IPS-15b (cell line): ENCODE measurements around the gene CORO2B.

Experiments used
- H3K27me3 ChIP-seq: one replicate; pipeline ENCODE4 v1.6.1; 2013; ENCODE audit warnings: low read length; ENCODE audit not compliant: control insufficient read depth, insufficient read depth
- H3K36me3 ChIP-seq: one replicate; pipeline ENCODE4 v1.6.1; 2013; ENCODE audit warnings: low read length; ENCODE audit not compliant: control insufficient read depth, insufficient read depth
- H3K4me1 ChIP-seq: one replicate; pipeline ENCODE4 v1.6.1; 2013; ENCODE audit warnings: mild to moderate bottlenecking, low read length; ENCODE audit not compliant: control insufficient read depth, insufficient read depth
- H3K4me3 ChIP-seq: one replicate; pipeline ENCODE4 v1.5.1; 2013; ENCODE audit warnings: low read depth, low read length
- H3K9ac ChIP-seq: one replicate; pipeline ENCODE4 v1.6.1; 2013; ENCODE audit warnings: low read depth, mild to moderate bottlenecking, low read length
- H3K9me3 ChIP-seq: one replicate; pipeline ENCODE4 v1.6.1; 2013; ENCODE audit warnings: mild to moderate bottlenecking, low read length; ENCODE audit not compliant: control insufficient read depth, insufficient read depth

CORO2B gene, protein sequence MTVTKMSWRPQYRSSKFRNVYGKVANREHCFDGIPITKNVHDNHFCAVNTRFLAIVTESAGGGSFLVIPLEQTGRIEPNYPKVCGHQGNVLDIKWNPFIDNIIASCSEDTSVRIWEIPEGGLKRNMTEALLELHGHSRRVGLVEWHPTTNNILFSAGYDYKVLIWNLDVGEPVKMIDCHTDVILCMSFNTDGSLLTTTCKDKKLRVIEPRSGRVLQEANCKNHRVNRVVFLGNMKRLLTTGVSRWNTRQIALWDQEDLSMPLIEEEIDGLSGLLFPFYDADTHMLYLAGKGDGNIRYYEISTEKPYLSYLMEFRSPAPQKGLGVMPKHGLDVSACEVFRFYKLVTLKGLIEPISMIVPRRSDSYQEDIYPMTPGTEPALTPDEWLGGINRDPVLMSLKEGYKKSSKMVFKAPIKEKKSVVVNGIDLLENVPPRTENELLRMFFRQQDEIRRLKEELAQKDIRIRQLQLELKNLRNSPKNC

DNA sequence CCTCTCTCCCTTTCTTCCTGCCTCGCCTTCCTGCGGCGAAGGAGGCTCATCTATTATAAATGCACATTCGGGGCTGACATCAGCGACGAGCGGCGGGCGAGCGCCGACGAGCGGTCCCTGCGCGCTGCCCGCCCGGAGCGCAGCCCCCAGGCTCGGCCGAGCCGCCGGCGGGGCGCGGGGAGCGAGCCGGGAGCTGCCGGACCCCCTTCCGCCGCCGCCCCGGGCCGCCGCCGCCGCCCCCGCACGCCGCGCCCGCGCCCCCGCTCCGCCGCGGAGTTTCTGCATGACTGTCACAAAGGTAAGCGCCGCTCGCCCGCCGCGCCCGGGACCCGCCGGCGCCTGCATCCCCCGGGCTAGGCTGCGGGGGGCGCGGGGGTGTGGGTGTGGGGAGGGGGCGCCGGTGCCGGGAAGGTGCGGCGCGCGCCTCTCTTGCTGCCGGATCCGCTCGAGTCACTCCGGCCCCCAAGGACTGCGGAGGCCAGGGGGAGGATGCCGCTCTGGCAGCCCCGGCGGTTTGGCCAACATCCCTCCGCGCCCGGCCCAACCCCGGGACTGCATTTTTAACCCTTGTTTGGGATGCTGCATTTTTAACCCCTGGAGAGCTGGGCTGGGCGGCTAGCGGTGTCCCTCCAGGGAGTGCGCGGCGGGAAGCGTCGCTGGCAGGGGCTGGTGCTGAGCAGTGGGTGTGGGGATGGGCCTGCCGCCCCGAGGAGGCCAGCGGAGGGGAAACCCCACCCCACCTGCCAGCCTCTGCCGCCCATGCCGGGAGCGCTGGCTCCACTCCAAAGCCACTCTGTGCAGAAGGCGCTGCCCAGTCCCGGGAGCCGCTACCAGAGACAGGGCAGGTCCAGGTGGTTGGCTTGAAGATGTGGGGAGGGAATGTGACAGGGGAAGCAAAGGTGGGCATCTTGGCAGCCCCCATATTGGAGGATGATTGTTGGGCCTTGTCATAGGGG, at the start of gene CORO2B:
CORO2B (plus strand) TSS at position 14 of the 956 bp plus-strand sequence; CDS start at position 284, 270 bp downstream.
- H3K9ac ChIP-seq, result peak within 1 kb of the TSS; percentile 32

GRCh38 chr15:68531387-68532179, 47.2 kb upstream of the CORO2B start:
- Histone ChIP-seq H3K9ac (no peak overlapping the region), H3K4me1 (no peaks in the 10 kb centered on the region), H3K36me3 (no peaks in the 10 kb centered on the region), H3K4me3 (no peak overlapping the region), H3K27me3 (no peaks in the 10 kb centered on the region), H3K9me3 (no peaks in the 10 kb centered on the region)

More for the DNA sequence above, at the start of gene CORO2B:
- Histone ChIP-seq H3K4me1 (peaks cover 7% of the 10 kb centered on the region), H3K4me3 (peak within 1 kb of the TSS; percentile 82), H3K9me3 (no peaks in the 10 kb centered on the region), H3K27me3 (peaks cover 49% of the 10 kb centered on the region), H3K36me3 (no peaks in the 10 kb centered on the region)

- H3K9me3 ChIP-seq, result peaks cover 5% of the 10 kb centered on the region
Measured at GRCh38 chr15:68536331-68537095, 42.3 kb upstream of the CORO2B start.

DNA sequence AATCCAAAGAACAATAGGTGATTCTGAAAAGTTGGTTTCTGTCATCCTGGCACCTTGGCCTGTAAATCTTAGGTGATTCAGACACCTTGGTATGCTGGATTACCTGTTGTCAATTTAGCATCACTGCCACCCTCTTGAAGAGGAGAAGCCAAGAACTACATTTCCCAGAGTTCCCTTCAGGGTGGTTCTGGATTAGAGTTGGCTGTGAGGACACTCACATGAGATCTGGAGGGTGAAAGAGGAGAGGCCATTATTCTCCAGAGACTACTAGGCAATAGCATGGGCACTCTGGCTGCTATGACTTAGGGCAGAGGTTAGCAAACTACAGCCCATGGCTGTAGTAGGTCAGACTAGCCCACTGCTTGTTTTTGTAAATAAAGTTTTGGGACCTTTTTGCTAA, 41.7 kb upstream of the CORO2B start:
- Histone ChIP-seq H3K9ac (no peak overlapping the region), H3K9me3 (peaks cover 5% of the 10 kb centered on the region), H3K36me3 (no peaks in the 10 kb centered on the region), H3K4me1 (no peaks in the 10 kb centered on the region), H3K4me3 (no peak overlapping the region), H3K27me3 (no peaks in the 10 kb centered on the region)

More at GRCh38 chr15:68536331-68537095, 42.3 kb upstream of the CORO2B start:
- Histone ChIP-seq H3K36me3 (no peaks in the 10 kb centered on the region), H3K9ac (no peak overlapping the region), H3K4me1 (no peaks in the 10 kb centered on the region), H3K27me3 (no peaks in the 10 kb centered on the region), H3K4me3 (no peak overlapping the region)

DNA sequence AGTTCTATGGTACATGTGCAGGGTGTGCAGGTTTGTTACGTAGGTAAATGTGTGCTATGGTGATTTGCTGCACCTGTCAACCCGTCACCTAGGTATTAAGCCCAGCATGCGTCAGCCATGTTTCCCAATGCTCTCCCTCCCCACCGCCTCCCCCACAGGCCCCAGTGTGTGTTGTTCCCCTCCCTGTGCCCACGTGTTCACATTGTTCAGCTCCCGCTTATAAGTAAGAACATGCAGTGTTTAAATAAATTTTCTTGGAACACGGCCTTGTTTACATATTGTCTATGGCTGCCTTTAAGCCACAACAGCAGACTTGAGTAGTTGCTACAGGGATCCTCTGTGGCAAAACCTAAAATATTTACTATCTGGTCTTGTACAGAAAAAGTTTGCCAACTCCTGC, 41.3 kb upstream of the CORO2B start:
- Histone ChIP-seq H3K9me3 (peaks cover 5% of the 10 kb centered on the region), H3K4me3 (no peak overlapping the region), H3K4me1 (no peaks in the 10 kb centered on the region), H3K27me3 (no peaks in the 10 kb centered on the region), H3K36me3 (no peaks in the 10 kb centered on the region), H3K9ac (no peak overlapping the region)

DNA sequence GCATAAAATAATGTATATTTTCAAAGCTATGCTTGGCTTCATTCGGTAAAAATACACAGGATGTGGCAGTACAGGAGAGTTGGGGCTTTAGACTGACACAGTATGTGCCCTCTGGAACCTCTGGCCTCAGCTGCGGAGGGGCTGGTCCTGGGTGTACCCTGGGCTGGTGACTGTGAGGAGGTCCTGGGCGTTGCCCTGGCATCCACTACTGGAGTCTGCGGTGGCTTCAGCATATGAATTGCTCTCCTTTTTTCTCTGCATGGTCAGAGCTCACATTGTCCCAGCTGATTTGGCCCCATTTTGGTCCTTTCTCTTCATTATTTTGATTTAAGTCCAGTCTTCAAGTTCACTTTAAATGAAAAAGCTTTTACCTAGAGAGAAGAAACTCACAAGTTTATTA, 40.5 kb upstream of the CORO2B start:
- no peaks in the 10 kb centered on the region for H3K27me3 ChIP-seq
- no peak overlapping the region for H3K9ac ChIP-seq
- peaks cover 5% of the 10 kb centered on the region for H3K9me3 ChIP-seq
- no peak overlapping the region for H3K4me3 ChIP-seq
- H3K36me3 ChIP-seq, result no peaks in the 10 kb centered on the region
- H3K4me1 ChIP-seq, result no peaks in the 10 kb centered on the region

DNA sequence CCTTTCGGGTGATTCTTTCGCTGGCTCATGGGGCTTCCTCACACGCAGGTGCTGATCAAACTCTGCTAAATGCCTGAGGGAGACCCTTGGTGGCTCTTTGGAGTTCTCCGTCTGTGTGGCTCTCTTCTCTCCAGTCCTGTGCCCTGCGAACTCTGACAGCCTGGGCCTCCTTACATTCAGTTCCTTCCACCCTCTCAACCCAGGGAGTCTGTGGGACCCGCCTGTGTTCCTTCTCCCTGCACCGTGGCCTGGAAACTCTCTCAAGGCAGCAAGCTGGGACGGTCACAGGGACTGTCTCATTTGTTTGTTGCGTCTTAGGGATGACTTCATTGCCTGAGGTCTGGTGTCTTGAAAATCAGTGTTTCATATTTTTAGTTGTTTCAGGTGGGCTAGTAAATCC, 37.0 kb upstream of the CORO2B start:
- Histone ChIP-seq H3K4me1 (no peaks in the 10 kb centered on the region), H3K9ac (no peak overlapping the region), H3K27me3 (no peaks in the 10 kb centered on the region), H3K36me3 (no peaks in the 10 kb centered on the region), H3K9me3 (peaks cover 5% of the 10 kb centered on the region), H3K4me3 (no peak overlapping the region)

DNA sequence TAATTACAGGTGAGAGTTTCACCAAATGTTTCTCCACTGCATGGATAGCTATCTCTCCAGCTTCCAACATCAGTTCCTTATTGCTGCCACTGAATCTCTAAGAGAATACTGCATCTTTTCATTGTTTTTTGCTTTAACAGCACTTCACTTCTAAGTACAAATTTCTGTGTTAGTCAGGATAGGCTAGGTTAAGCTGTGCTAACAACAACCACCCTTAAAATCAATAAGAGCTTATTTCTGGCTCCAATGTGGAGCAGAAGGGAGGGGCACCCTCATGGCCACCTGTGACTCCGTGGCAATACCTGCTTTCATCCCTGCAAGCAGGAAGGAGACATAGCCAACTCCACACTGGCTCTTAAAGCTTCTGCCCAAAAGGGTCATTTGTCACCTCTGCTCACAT, 36.4 kb upstream of the CORO2B start:
- H3K4me1 ChIP-seq, result no peaks in the 10 kb centered on the region
- H3K4me3 ChIP-seq, result no peak overlapping the region
- peaks cover 5% of the 10 kb centered on the region for H3K9me3 ChIP-seq
- no peaks in the 10 kb centered on the region for H3K36me3 ChIP-seq
- no peaks in the 10 kb centered on the region for H3K27me3 ChIP-seq
- no peak overlapping the region for H3K9ac ChIP-seq

DNA sequence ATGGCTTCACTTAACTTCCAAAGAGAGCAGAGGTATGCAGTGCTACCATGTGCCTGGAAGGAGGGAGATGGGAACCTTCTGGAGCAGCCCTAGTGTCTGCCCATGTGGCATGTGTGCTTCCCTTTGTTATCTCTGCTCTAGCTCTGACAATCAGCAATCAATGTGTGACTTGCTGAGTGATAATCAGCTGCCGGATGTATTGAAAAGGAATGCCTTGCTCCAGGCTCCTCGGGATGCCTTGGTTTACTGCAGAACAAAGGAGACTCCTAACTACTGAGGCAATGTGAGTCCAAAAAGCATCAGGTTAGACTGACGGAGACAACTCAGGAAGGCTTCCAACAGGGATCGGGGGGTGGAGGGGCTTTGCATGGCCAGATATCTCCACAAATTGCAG, 36.0 kb upstream of the CORO2B start:
- H3K9ac ChIP-seq, result no peak overlapping the region
- no peaks in the 10 kb centered on the region for H3K36me3 ChIP-seq
- peaks cover 5% of the 10 kb centered on the region for H3K9me3 ChIP-seq
- H3K4me1 ChIP-seq, result no peaks in the 10 kb centered on the region
- H3K27me3 ChIP-seq, result no peaks in the 10 kb centered on the region
- H3K4me3 ChIP-seq, result no peak overlapping the region

- no peak overlapping the region for H3K9ac ChIP-seq
- H3K36me3 ChIP-seq, result no peaks in the 10 kb centered on the region
- no peaks in the 10 kb centered on the region for H3K4me1 ChIP-seq
- no peak overlapping the region for H3K4me3 ChIP-seq
- H3K9me3 ChIP-seq, result peaks cover 5% of the 10 kb centered on the region
- no peaks in the 10 kb centered on the region for H3K27me3 ChIP-seq
Measured at GRCh38 chr15:68543165-68544008, 35.4 kb upstream of the CORO2B start.
